ENCODE results near the gene LMAN2.
"Not testable (repeated sequence)": the region's sequence is repeated elsewhere in the genome, so short reads cannot be mapped to it uniquely, and the experiment has no call there.

Gene LMAN2

GRCh38 chr5:177311723-177312648 lies 39.5 kb downstream of the LMAN2 start, which contains the start of gene MXD3:
Gene MXD3, minus strand, starts transcription at chr5:177311898. Its CDS starts 68 bp downstream, at chr5:177311830.
- no peaks in the 10 kb centered on the region for H3K9me3 Mint-ChIP-seq

GRCh38 chr5:177311392-177311722 lies 40.1 kb downstream of the LMAN2 start:
- Mint-ChIP-seq H3K36me3 (ENCODE audit: low read depth) (peaks cover 23% of the 10 kb centered on the region), H3K27me3 (peaks cover 2% of the 10 kb centered on the region), H3K4me3 (peak overlapping the region; percentile 60), H3K9me3 (no peaks in the 10 kb centered on the region), H3K27ac (peak overlapping the region; percentile 20), H3K4me1 (ENCODE audit: low read depth) (peaks cover 79% of the 10 kb centered on the region)
- intact Hi-C loops (cut with micrococcal nuclease), result loop anchor here (10.0 kb wide), 1 partner anchor 183 kb away; the partner anchor contains the start of gene PDLIM7

More at GRCh38 chr5:177311723-177312648, 39.5 kb downstream of the LMAN2 start, which contains the start of gene MXD3:
- Mint-ChIP-seq H3K4me1 (ENCODE audit: low read depth) (peaks cover 72% of the 10 kb centered on the region), H3K4me3 (peak within 1 kb of the TSS; percentile 81), H3K36me3 (ENCODE audit: low read depth) (peaks cover 19% of the 10 kb centered on the region), H3K27me3 (peaks cover 2% of the 10 kb centered on the region), H3K27ac (peak within 1 kb of the TSS; percentile 63)
- intact Hi-C loops (cut with micrococcal nuclease), result loop anchor here (10.0 kb wide), 1 partner anchor 183 kb away; the partner anchor contains the start of gene PDLIM7

DNA sequence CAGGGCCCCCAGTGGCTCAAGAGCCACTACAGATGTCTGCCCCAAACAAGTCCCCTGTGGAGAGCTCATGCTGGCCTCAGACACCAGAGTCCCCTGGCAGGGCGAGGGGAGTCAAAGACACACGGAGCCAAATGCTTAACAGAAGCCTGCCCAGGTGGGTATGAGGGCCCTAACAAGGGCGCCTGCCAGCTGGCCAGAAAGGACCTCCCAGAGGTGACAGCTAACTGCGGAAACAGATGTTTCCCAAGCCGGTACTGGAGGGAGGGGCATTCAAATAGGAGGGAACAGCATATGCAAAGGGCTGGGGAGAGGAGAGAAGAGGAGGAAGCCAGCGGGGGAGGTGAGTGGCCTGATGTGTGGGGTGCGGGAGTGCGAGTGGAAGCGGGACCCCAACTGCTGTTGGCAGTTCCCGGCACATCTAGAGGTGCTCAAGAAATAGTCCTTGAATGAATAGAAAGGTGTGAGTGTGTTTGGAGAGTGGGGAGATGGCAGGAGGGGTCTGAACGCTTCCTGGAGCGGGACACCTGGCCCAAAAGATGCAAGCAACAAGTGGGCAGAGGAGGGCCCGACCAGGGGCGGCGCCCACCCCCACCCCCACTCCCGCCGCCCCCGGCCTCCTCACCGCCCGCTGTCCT lies 40.6 kb downstream of the LMAN2 start:
- H3K4me3 Mint-ChIP-seq, result peak overlapping the region; percentile 72

GRCh38 chr5:177310332-177310731 lies 41.1 kb downstream of the LMAN2 start:
- H3K9me3 Mint-ChIP-seq, result no peaks in the 10 kb centered on the region
- no peak overlapping the region for H3K27ac Mint-ChIP-seq
- H3K4me3 Mint-ChIP-seq, result no peak overlapping the region
- peaks cover 27% of the 10 kb centered on the region for H3K36me3 Mint-ChIP-seq (ENCODE audit: low read depth)
- H3K27me3 Mint-ChIP-seq, result peaks cover 2% of the 10 kb centered on the region
- intact Hi-C loops (cut with micrococcal nuclease), result loop anchor here (10.0 kb wide), 1 partner anchor 184 kb away; the partner anchor contains the start of gene PDLIM7
- peaks cover 84% of the 10 kb centered on the region for H3K4me1 Mint-ChIP-seq (ENCODE audit: low read depth)

More for the DNA sequence above, 40.6 kb downstream of the LMAN2 start:
- H3K27me3 Mint-ChIP-seq, result peaks cover 2% of the 10 kb centered on the region
- H3K27ac Mint-ChIP-seq, result peak overlapping the region; percentile 20
- H3K4me1 Mint-ChIP-seq (ENCODE audit: low read depth), result peaks cover 79% of the 10 kb centered on the region
- intact Hi-C loops (cut with micrococcal nuclease), result loop anchor here (10.0 kb wide), 1 partner anchor 184 kb away; the partner anchor contains the start of gene PDLIM7
- H3K9me3 Mint-ChIP-seq, result no peaks in the 10 kb centered on the region
- peaks cover 23% of the 10 kb centered on the region for H3K36me3 Mint-ChIP-seq (ENCODE audit: low read depth)

GRCh38 chr5:177309351-177310191 lies 41.9 kb downstream of the LMAN2 start:
- peak overlapping the region; percentile 16 for H3K27ac Mint-ChIP-seq
- H3K27me3 Mint-ChIP-seq, result peaks cover 2% of the 10 kb centered on the region
- intact Hi-C loops (cut with micrococcal nuclease), result loop anchor here (5.0 to 10.0 kb wide), 3 partner anchors 48 to 185 kb away; partner anchors contain the start of genes PDLIM7 and RGS14
- H3K4me3 Mint-ChIP-seq, result no peak overlapping the region
- H3K9me3 Mint-ChIP-seq, result no peaks in the 10 kb centered on the region
- peaks cover 34% of the 10 kb centered on the region for H3K36me3 Mint-ChIP-seq (ENCODE audit: low read depth)
- peaks cover 92% of the 10 kb centered on the region for H3K4me1 Mint-ChIP-seq (ENCODE audit: low read depth)

- peaks cover 43% of the 10 kb centered on the region for H3K36me3 Mint-ChIP-seq (ENCODE audit: low read depth)
- H3K27me3 Mint-ChIP-seq, result peaks cover 2% of the 10 kb centered on the region
- peak overlapping the region; percentile 16 for H3K27ac Mint-ChIP-seq
- intact Hi-C loops (cut with micrococcal nuclease), result loop anchor here (5.0 kb wide), 2 partner anchors 49 to 149 kb away; partner anchors contain the start of gene RGS14
- H3K9me3 Mint-ChIP-seq, result no peaks in the 10 kb centered on the region
- no peak overlapping the region for H3K4me3 Mint-ChIP-seq
- H3K4me1 Mint-ChIP-seq (ENCODE audit: low read depth), result peaks cover 95% of the 10 kb centered on the region
These were observed 42.7 kb downstream of the LMAN2 start for GRCh38 chr5:177308740-177309139.

DNA sequence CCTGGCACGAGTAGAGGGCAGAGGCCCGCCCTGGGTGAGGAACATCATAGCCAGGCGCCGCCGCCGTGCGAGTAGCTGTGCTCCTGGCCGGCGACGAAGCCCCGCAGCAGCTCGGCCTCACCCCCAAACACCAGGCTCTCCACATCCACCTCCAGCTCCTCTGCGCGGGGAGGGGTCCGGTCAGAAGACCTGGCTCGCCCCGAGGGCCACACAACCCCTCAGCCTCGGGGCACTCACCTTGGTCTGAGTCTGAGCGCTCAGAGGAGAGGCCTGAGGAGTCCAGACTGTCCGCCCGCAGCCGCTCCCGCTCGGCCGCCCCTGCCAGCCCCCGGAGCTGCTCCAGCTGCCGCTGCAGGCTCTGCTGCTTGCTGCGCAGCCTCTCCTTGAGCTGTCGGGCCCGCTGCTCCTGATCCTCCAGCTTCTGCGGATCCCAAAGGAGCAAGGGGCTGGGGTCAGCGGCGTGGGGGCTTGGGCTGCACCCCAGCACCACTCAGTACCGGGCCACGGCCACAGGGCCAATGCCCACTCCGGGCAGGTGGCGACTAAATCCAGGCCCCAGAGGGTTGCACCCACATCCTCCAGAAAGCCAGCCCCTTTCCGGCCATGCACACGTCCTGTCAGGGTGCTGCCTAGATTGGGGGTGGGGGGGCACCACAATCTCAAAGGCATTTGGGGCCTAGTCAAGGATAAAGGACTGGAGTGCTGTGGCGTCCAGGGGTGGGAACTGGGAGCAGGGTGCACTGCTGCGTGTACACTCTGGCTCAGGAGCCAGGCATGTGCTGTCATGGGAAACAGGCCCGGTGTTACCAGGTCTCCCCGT lies 43.7 kb downstream of the LMAN2 start:
- peaks cover 52% of the 10 kb centered on the region for H3K36me3 Mint-ChIP-seq (ENCODE audit: low read depth)
- intact Hi-C loops (cut with micrococcal nuclease), result loop anchor here (5.0 kb wide), 2 partner anchors 50 to 150 kb away; partner anchors contain the start of gene RGS14

DNA sequence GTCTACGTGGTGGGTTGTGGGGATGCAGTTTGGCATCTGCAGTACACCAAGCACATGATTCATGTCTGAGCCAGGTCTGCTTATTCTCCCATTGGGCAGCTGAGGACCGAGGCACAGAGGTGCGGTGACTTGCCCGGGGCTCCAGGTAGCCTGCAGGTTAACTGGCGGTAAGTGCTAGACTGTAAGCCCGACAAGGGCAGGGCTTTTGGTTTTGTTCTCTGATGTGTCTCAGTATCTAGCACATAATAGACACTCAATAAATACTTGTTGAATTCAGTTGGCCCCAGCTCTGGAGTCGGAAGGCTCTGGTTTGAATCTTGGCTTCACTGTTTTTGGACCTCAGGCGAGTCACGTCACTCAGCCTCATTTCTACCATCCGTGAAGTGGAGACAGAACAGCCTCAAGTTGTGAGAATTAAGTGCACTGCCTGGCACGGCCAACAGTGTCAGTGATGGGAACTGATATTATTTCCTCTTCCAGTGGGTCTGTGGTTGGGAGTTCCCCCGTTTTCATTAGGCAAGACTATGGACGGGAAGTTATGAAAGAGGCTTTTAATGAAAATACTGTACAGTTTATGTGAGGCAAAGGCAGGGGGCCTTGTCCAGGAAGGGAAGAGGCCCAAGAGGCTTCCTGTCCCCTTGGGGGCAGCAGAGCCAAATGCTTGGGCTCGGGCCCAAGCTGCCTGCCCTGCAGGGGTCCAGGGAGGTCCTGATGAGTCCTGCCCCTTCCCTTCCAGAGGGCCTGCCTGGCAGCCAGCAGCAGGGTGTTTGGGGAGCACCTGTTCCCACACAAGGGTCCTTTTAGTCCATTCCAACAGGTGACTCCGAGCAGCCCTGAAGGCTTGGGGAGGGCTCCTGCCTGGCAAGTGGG lies 44.6 kb downstream of the LMAN2 start:
- Mint-ChIP-seq H3K9me3 (no peaks in the 10 kb centered on the region), H3K4me3 (peak overlapping the region; percentile 39), H3K27ac (peak overlapping the region; percentile 85), H3K27me3 (peaks cover 2% of the 10 kb centered on the region), H3K4me1 (ENCODE audit: low read depth) (peaks cover 87% of the 10 kb centered on the region), H3K36me3 (ENCODE audit: low read depth) (peaks cover 53% of the 10 kb centered on the region)
- intact Hi-C loops (cut with micrococcal nuclease), result loop anchor here (5.0 kb wide), 2 partner anchors 50 to 150 kb away; partner anchors contain the start of gene RGS14

More for the DNA sequence above, 43.7 kb downstream of the LMAN2 start:
- peak overlapping the region; percentile 85 for H3K27ac Mint-ChIP-seq
- peak overlapping the region; percentile 39 for H3K4me3 Mint-ChIP-seq
- H3K4me1 Mint-ChIP-seq (ENCODE audit: low read depth), result peaks cover 89% of the 10 kb centered on the region
- no peaks in the 10 kb centered on the region for H3K9me3 Mint-ChIP-seq
- peaks cover 2% of the 10 kb centered on the region for H3K27me3 Mint-ChIP-seq

GRCh38 chr5:177306103-177306640 lies 45.3 kb downstream of the LMAN2 start:
- H3K36me3 Mint-ChIP-seq (ENCODE audit: low read depth), result peaks cover 60% of the 10 kb centered on the region
- intact Hi-C loops (cut with micrococcal nuclease), result loop anchor here (5.0 kb wide), 2 partner anchors 51 to 151 kb away; partner anchors contain the start of gene RGS14

GRCh38 chr5:177304392-177305119 lies 46.9 kb downstream of the LMAN2 start:
- no peaks in the 10 kb centered on the region for H3K9me3 Mint-ChIP-seq
- no peaks in the 10 kb centered on the region for H3K27me3 Mint-ChIP-seq
- H3K4me3 Mint-ChIP-seq, result peak overlapping the region; percentile 95
- H3K27ac Mint-ChIP-seq, result peak overlapping the region; percentile 86
- H3K4me1 Mint-ChIP-seq (ENCODE audit: low read depth), result peaks cover 87% of the 10 kb centered on the region
- peaks cover 63% of the 10 kb centered on the region for H3K36me3 Mint-ChIP-seq (ENCODE audit: low read depth)
- intact Hi-C loops (cut with micrococcal nuclease), result loop anchor here (5.0 kb wide), 3 partner anchors 53 to 172 kb away; partner anchors contain the start of genes NSD1 and RGS14

More at GRCh38 chr5:177306103-177306640, 45.3 kb downstream of the LMAN2 start:
- Mint-ChIP-seq H3K27ac (peak overlapping the region; percentile 85), H3K4me1 (ENCODE audit: low read depth) (peaks cover 87% of the 10 kb centered on the region)
- not testable (repeated sequence) for H3K4me3 Mint-ChIP-seq, H3K27me3 Mint-ChIP-seq, H3K9me3 Mint-ChIP-seq

DNA sequence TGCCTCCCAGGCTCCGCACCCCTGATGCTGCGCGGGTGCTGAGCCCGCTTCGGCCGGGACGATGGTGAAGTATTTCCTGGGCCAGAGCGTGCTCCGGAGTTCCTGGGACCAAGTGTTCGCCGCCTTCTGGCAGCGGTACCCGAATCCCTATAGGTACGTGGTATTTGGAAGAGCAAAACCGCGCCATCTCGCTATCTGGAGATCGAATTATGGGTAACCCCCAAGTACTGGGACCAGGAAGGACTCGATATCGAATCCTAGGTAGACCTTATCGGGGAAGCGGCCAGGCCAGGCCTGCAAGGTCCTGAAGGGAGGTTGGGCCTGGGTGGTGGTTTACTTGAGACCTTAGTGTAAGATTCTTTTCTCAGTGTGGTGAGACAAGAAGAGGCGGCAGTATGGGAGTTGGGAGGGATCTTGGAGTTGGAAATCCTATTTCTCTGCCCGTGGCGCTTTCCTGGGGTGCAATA lies 47.5 kb downstream of the LMAN2 start:
- intact Hi-C loops (cut with micrococcal nuclease), result loop anchor here (5.0 kb wide), 1 partner anchor 172 kb away; the partner anchor contains the start of gene NSD1
- H3K27me3 Mint-ChIP-seq, result no peaks in the 10 kb centered on the region
- H3K9me3 Mint-ChIP-seq, result no peaks in the 10 kb centered on the region
- H3K27ac Mint-ChIP-seq, result peak overlapping the region; percentile 86
- H3K4me3 Mint-ChIP-seq, result peak overlapping the region; percentile 95
- peaks cover 59% of the 10 kb centered on the region for H3K36me3 Mint-ChIP-seq (ENCODE audit: low read depth)
- peaks cover 87% of the 10 kb centered on the region for H3K4me1 Mint-ChIP-seq (ENCODE audit: low read depth)
